T-helper 2 cell treated with Interferon-gamma antibody and Interleukin-4, amounts not matched to agents 5 μg/mL and 100 μg/mL, for 36 hours (primary cell): ENCODE results near the gene KCNIP2.
A peak's percentile ranks its signal among the peaks of the same experiment; 100 is the strongest.

Experiments
- DNase-seq: peaks from one replicate; pipeline ENCODE4 v3.0.0; 2021; ENCODE audit warnings: low spot score
- H3K27ac Mint-ChIP-seq: one replicate; pipeline ENCODE4 v1.8.0; 2021; ENCODE audit warnings: mild to moderate bottlenecking, mixed read lengths
- H3K27me3 Mint-ChIP-seq: one replicate; pipeline ENCODE4 v1.8.0; 2021; ENCODE audit warnings: low read depth, mixed read lengths
- H3K36me3 Mint-ChIP-seq: one replicate; pipeline ENCODE4 v1.8.0; 2021; ENCODE audit warnings: low read depth, mixed read lengths
- H3K4me1 Mint-ChIP-seq: one replicate; pipeline ENCODE4 v1.8.0; 2021; ENCODE audit warnings: low read depth, mixed read lengths
- H3K4me3 Mint-ChIP-seq: one replicate; pipeline ENCODE4 v1.8.0; 2022; ENCODE audit warnings: mild to moderate bottlenecking, moderate library complexity, mixed read lengths
- H3K9me3 Mint-ChIP-seq: one replicate; pipeline ENCODE4 v1.8.0; 2021; ENCODE audit warnings: mixed read lengths

Gene KCNIP2

DNA sequence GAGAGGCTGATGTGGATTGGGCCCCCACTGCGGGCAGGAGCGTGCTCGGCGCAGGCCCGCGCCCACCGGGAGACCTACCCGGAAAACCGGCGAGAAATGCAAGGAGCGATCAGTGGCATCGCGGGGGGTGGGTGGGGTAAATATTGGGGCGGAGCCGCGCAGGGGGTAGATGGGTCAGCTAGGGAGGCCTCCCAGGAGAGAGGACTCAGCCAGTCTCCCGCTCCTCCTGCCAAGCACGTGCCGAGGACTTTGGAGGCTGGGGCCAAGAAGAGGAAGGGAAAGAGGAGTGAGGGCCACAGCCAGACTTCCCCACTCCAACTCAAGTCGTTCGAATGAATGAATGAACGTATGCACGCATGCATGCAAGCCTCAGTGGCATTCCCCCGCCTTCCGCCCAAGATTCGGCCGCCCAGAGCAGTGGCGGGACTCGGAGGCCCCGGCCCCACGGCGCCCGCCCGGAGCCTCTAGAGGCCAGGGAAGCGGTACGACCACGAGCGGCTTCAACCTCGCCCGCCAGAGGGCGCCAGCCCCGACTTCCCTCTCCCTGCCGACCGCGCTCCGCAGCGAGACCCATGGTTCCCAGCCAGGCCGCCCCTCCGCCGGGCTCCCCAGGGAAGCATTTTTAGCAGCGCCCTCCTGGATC is 63.9 kb downstream of the KCNIP2 start:
- H3K27me3 Mint-ChIP-seq, result peaks cover 31% of the 10 kb centered on the region
- peaks cover 36% of the 10 kb centered on the region for H3K4me1 Mint-ChIP-seq
- H3K36me3 Mint-ChIP-seq, result peaks cover 19% of the 10 kb centered on the region
- peak overlapping the region; percentile 76 for H3K4me3 Mint-ChIP-seq
- DNase-seq, result peak; percentile 81
- H3K27ac Mint-ChIP-seq, result no peak overlapping the region
- H3K9me3 Mint-ChIP-seq, result no peaks in the 10 kb centered on the region

DNA sequence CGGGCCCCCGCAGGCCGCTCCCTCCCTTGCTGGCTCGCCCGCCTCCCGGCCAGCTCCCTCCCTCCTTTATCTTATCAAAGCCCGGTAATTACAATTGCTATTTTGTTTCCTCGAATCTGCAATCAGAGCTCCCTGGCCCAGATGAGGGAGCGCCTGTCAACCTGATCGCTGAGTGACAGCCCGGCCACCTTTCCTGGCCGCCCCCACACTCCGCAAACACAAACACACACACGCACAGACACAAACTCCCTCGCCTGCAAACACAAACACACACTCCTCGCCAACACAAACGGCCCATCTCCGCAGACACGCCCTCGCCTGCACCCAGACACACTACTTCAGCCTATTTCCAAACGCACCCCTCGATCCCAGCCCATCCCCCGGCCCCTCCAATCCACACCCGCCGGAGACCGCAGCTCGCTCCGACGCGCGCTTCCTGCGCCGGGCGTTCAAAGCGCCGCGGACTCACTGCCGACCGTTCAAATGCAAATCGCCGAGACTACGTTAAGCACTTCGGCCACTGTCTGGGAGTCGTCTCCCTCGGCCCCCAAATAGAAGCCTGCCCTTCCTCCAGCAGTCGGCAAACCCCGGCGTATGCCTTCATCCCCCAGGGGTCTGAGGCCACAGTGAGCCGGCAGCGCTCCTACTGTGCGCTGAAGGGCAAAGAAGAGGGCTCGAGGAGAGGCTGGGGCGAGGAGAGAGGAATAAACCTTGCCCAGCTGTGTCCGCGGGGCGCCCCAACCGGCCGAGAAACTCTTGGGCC is 64.6 kb downstream of the KCNIP2 start:
- DNase-seq, result no peak
- Mint-ChIP-seq H3K9me3 (no peaks in the 10 kb centered on the region), H3K36me3 (peaks cover 14% of the 10 kb centered on the region), H3K27ac (peak overlapping the region; percentile 7), H3K4me1 (peaks cover 30% of the 10 kb centered on the region), H3K4me3 (peak overlapping the region; percentile 76), H3K27me3 (peaks cover 38% of the 10 kb centered on the region)

DNA sequence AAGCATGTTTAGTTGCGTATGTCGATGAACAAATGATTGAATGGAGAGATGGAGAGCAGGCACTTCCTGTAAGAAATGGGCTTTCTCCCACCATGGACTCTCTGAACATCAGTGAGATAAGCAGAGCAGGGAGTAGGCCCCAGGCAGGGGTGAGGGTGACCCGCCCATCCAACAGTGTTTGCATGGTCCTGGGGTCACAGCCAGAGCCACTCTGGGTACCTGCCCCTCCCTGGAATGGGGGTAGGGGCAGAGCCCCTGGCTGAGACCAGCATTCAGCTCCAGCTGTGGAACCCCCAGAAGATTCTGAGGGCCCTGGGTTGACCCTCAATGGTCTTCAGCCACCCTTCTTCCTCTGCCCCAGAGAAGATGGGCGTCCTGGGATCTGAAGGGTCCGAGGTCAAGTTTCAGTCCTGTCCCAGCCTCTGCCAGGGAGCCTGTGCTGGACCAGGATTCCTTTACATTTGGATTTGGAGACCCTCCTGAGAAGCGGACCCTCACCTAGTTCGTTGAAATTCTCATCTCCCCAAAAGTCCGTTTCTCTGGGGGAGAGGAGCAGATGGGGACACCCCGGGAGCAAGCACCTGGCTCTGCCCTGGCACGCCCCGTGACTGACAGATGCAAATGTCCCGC is 65.3 kb downstream of the KCNIP2 start:
- H3K27me3 Mint-ChIP-seq, result peaks cover 45% of the 10 kb centered on the region
- peaks cover 27% of the 10 kb centered on the region for H3K4me1 Mint-ChIP-seq
- H3K4me3 Mint-ChIP-seq, result peak overlapping the region; percentile 76
- H3K27ac Mint-ChIP-seq, result no peak overlapping the region
- no peaks in the 10 kb centered on the region for H3K9me3 Mint-ChIP-seq
- DNase-seq, result no peak
- peaks cover 13% of the 10 kb centered on the region for H3K36me3 Mint-ChIP-seq

DNA sequence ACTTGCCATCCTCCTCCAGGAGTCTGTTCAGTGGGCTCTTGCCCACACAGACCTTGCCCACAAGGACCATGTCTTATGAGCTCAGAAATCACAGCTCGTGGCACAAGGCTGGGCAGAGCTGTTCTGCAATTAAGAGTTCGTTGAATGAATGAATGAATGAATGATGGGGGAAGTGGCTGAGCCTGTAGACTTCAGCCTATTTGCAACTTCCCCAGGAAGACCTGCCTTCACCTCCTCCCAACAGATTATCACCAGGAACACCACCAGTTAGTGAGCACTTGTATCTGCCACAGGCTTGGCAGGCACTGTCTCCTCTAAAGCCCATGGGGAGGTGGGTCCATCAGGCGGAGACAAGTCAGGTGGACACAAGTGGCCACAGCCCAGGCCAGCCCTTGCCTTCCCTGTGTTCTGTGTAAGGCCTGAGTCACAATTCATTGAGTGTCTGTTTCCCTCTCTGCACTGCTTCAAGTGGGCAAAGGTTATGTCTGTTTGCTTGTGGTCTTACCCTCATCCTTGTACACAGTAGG is 65.9 kb downstream of the KCNIP2 start:
- H3K4me3 Mint-ChIP-seq, result no peak overlapping the region
- H3K9me3 Mint-ChIP-seq, result no peaks in the 10 kb centered on the region
- no peak for DNase-seq
- H3K27ac Mint-ChIP-seq, result no peak overlapping the region
- peaks cover 50% of the 10 kb centered on the region for H3K27me3 Mint-ChIP-seq
- H3K36me3 Mint-ChIP-seq, result peaks cover 10% of the 10 kb centered on the region
- H3K4me1 Mint-ChIP-seq, result peaks cover 25% of the 10 kb centered on the region

DNA sequence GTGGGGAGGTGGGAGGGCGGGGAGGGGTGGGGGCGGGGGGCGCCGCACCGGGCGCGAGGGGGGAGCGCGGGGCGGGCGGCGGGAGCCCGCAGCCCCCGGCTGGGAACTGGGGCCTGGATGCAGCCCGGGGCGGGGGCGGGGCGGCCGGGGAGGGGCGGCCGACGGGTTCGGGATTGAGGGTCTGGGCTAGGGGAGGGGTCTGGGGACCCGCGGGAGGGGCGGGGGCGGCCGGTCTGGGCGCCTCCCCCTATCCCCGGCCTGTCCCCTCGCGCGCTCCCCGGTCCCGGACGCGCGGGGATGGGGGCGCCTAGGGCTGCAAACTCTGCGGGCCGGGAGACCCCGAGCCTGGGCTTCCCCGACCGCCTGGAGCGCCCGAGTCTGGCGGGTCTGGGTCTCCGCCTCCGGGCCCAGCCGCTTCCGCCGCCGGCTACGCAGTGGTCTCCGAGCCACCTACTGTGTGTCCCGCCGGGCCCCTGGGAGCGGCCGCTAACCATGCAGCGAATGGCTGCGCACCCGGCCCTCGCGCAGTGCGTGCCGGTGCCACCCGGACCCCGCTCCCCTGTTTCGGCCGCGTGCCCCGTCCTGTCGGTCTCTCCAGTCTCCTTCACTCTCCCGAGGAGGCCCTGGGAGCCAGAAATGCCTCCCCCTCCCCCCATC is 67.3 kb downstream of the KCNIP2 start:
- no peak for DNase-seq
- no peak overlapping the region for H3K27ac Mint-ChIP-seq
- peaks cover 10% of the 10 kb centered on the region for H3K36me3 Mint-ChIP-seq
- H3K9me3 Mint-ChIP-seq, result no peaks in the 10 kb centered on the region
- peaks cover 63% of the 10 kb centered on the region for H3K27me3 Mint-ChIP-seq
- H3K4me1 Mint-ChIP-seq, result peaks cover 14% of the 10 kb centered on the region
- no peak overlapping the region for H3K4me3 Mint-ChIP-seq
